Uterus (tissue), 4 donors: ENCODE measurements around the gene P2RX7. TPM values are rescaled to one million over a fixed set of nuclear protein-coding genes. Genes with fewer than 3 reads are reported as not detected.

Experiments
- DNase-seq, 2 donors: peaks; one replicate each; pipeline ENCODE4 v3.0.0-alpha.2; 2019 to 2020
- H3K27ac ChIP-seq, 2 donors: fragments of 200-600 bp; sonication (generic); 1 replicate in 1 of 2; 2 replicates in 1 of 2; pipeline ENCODE4 v1.5.1; 2016 to 2018
- H3K27me3 ChIP-seq, 2 donors: fragments of 200-600 bp; sonication (generic); one replicate each; pipeline ENCODE4 v1.5.1; 2018 to 2019; ENCODE audit warnings: control low read depth in 1 of 2
- H3K36me3 ChIP-seq, 2 donors: fragments of 200-600 bp; sonication (generic); one replicate each; pipeline ENCODE4 v1.5.1; 2019; ENCODE audit warnings: control low read depth in 1 of 2
- H3K4me1 ChIP-seq, 2 donors: fragments of 200-600 bp; sonication (generic); one replicate each; pipeline ENCODE4 v1.5.1; 2018 to 2019; ENCODE audit warnings: control low read depth in 1 of 2
- H3K4me3 ChIP-seq, 2 donors: fragments of 200-600 bp; sonication (generic); 1 replicate in 1 of 2; 2 replicates in 1 of 2; pipeline ENCODE4 v1.5.1; 2018 to 2019; ENCODE audit warnings: mild to moderate bottlenecking in 1 of 2
- H3K9me3 ChIP-seq, 2 donors: fragments of 200-600 bp; sonication (generic); one replicate each; pipeline ENCODE4 v1.5.1; 2019; ENCODE audit warnings: control low read depth in 1 of 2
- POLR2A ChIP-seq, 2 donors: fragments of 450-650 bp; IDR thresholded peaks; one replicate each; pipeline ENCODE4 v1.6.1; 2016; ENCODE audit warnings: antibody characterized with exemption in 2 of 2, mild to moderate bottlenecking in 1 of 2, moderate library complexity in 1 of 2
- intact Hi-C: fragments of 100-400 bp; cut with DNase I; formaldehyde crosslinking; loops from one replicate; pipeline ENCODE4 v1.15.1; 2023; ENCODE audit warnings: low total_unique reads
- total RNA-seq, 4 donors: library from RNA; depleted of rRNA in 3 of 4; stranded (reverse); fragments of >200 nt in 3 of 4; gene quantifications; one replicate each; pipeline versions ENCODE4 v1.1.0 to v1.2.4, GENCODE V29; 2014 to 2023
- TF ChIP-seq, protein P1 (sequence below), 4 experiments: fragments of 200-600 bp in 2 of 4; fragments of 450-650 bp in 2 of 4; sonication (generic) in 2 of 4; IDR thresholded peaks; one replicate each; pipeline ENCODE4 v1.5.1; 2016 to 2019; ENCODE audit warnings: antibody characterized with exemption in 4 of 4, mild to moderate bottlenecking in 2 of 4, moderate library complexity in 1 of 4
- donor health status: DM: yes; HTN: yes; CAD: no.

Gene P2RX7
- total RNA-seq, 4 donors from 2014 or later: 1.0 to 7.7 (median 3.1) TPM

DNA sequence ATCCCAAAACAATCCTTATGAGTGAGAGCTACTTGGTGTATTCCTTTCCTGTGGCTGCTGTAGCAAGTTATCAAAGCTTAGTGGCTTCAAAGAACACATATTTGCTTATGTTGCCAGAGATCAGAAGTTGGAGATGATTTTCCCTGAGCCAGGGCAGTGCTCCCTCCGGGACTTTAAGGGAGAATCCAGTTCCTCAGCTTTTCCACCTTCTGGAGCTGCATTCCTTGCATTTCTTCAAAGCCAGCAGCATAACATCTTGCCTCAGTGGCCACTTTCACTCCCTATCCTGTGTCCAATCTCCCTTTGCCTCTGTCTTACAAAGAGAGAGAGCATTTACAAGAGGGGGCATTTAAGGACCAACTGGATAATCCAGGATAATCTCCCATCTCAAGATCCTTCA is 33.7 kb downstream of the P2RX7 start:
- Histone ChIP-seq H3K9me3 (no peaks in the 10 kb centered on the region), H3K27me3 (no peaks in the 10 kb centered on the region), H3K27ac (no peak overlapping the region), H3K4me1 (no peaks in the 10 kb centered on the region), H3K36me3 (no peaks in the 10 kb centered on the region), H3K4me3 (no peak overlapping the region)
- TF ChIP-seq, protein P1, sequence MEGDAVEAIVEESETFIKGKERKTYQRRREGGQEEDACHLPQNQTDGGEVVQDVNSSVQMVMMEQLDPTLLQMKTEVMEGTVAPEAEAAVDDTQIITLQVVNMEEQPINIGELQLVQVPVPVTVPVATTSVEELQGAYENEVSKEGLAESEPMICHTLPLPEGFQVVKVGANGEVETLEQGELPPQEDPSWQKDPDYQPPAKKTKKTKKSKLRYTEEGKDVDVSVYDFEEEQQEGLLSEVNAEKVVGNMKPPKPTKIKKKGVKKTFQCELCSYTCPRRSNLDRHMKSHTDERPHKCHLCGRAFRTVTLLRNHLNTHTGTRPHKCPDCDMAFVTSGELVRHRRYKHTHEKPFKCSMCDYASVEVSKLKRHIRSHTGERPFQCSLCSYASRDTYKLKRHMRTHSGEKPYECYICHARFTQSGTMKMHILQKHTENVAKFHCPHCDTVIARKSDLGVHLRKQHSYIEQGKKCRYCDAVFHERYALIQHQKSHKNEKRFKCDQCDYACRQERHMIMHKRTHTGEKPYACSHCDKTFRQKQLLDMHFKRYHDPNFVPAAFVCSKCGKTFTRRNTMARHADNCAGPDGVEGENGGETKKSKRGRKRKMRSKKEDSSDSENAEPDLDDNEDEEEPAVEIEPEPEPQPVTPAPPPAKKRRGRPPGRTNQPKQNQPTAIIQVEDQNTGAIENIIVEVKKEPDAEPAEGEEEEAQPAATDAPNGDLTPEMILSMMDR (IDR thresholded peaks at IDR 0.05): no peak
- TF ChIP-seq POLR2A (IDR thresholded peaks at IDR 0.05): no peak
- intact Hi-C loops: no loop called here
- DNase-seq: no peak

DNA sequence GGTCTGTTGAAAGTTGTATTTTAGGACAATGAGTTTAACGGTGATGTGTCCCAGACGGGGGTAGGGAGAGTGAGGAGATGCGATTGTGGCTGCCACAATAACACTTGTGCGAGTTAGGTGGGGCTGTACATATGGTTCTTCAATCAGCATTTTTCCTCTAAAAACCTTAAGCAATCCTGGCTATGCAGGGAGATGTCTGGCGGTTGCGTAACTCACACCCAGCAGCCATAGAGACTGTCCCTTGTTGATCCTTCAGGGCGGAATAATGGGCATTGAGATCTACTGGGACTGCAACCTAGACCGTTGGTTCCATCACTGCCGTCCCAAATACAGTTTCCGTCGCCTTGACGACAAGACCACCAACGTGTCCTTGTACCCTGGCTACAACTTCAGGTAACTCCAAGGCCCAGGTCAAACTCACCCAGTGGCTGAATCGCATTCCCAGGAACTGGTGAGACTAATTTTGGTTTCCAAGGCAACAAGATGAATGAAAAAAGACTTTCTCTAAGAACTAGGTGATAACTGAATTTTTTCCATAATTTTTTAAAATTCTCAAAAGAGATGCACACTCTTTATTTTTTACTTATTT is 34.6 kb downstream of the P2RX7 start:
- TF ChIP-seq, protein P1 (IDR thresholded peaks at IDR 0.05): no peak
- TF ChIP-seq POLR2A (IDR thresholded peaks at IDR 0.05): no peak
- Histone ChIP-seq H3K4me3 (no peak overlapping the region), H3K4me1 (no peaks in the 10 kb centered on the region), H3K27ac (no peak overlapping the region), H3K27me3 (no peaks in the 10 kb centered on the region), H3K36me3 (no peaks in the 10 kb centered on the region), H3K9me3 (no peaks in the 10 kb centered on the region)
- no peak for DNase-seq
- intact Hi-C loops: no loop called here

- no peaks in the 10 kb centered on the region for H3K27me3 ChIP-seq
- H3K9me3 ChIP-seq: no peaks in the 10 kb centered on the region
- TF ChIP-seq, protein P1 (IDR thresholded peaks at IDR 0.05): no peak
- TF ChIP-seq POLR2A (IDR thresholded peaks at IDR 0.05): no peak
- H3K4me3 ChIP-seq: no peak overlapping the region
- H3K27ac ChIP-seq: no peak overlapping the region
- no peak for DNase-seq
- intact Hi-C loops: no loop called here
- H3K36me3 ChIP-seq: no peaks in the 10 kb centered on the region
- no peaks in the 10 kb centered on the region for H3K4me1 ChIP-seq
Observed at GRCh38 chr12:121167951-121168350, 35.3 kb downstream of the P2RX7 start.

GRCh38 chr12:121170151-121170550 is 37.5 kb downstream of the P2RX7 start:
- intact Hi-C loops: no loop called here
- Histone ChIP-seq H3K27ac (no peak overlapping the region), H3K4me1 (no peaks in the 10 kb centered on the region), H3K36me3 (no peaks in the 10 kb centered on the region), H3K4me3 (no peak overlapping the region), H3K27me3 (no peaks in the 10 kb centered on the region), H3K9me3 (no peaks in the 10 kb centered on the region)
- no peak for TF ChIP-seq POLR2A (IDR thresholded peaks at IDR 0.05)
- TF ChIP-seq, protein P1 (IDR thresholded peaks at IDR 0.05): no peak
- DNase-seq: no peak

DNA sequence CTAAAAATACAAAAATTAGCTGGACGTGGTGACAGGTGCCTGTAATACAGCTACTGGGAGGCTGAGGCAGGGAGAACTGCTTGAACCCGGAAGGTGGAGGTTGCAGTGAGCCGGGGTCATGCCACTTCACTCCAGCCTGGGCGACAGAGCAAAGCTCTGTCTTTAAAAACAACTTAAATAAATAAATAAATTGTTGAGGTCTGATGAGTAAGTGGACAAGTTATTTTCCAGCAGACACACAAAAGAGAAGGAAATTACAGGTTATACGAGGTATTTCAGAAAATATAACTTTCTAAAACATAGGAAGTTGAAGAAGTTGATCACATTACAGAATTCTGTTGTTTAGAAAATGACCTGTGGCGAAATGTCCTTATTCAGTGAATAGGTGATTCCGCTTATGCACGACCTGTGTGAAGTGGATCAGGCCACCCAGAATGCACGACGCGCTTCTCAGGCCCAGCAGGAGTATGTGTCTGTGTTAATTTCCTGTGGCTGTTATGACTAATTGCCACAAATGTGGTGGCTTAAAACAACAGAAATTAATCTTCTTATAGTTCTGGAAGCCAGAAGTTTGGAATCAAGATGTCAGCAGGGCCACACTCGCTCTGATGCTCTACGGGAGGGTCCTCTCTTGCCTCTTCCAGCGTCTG is 38.1 kb downstream of the P2RX7 start:
- Histone ChIP-seq H3K36me3 (no peaks in the 10 kb centered on the region), H3K4me3 (no peak overlapping the region), H3K9me3 (no peaks in the 10 kb centered on the region), H3K27ac (no peak overlapping the region), H3K27me3 (no peaks in the 10 kb centered on the region), H3K4me1 (no peaks in the 10 kb centered on the region)
- TF ChIP-seq POLR2A (IDR thresholded peaks at IDR 0.05): no peak
- TF ChIP-seq, protein P1 (IDR thresholded peaks at IDR 0.05): no peak
- no peak for DNase-seq
- intact Hi-C loops: no loop called here
